ENCODE measurements around the gene KRTDAP.
A peak's percentile ranks its signal among the peaks of the same experiment; 100 is the strongest.
"Not testable (repeated sequence)": the region's sequence is repeated elsewhere in the genome, so short reads cannot be mapped to it uniquely, and the experiment has no call there.

The KRTDAP gene

DNA sequence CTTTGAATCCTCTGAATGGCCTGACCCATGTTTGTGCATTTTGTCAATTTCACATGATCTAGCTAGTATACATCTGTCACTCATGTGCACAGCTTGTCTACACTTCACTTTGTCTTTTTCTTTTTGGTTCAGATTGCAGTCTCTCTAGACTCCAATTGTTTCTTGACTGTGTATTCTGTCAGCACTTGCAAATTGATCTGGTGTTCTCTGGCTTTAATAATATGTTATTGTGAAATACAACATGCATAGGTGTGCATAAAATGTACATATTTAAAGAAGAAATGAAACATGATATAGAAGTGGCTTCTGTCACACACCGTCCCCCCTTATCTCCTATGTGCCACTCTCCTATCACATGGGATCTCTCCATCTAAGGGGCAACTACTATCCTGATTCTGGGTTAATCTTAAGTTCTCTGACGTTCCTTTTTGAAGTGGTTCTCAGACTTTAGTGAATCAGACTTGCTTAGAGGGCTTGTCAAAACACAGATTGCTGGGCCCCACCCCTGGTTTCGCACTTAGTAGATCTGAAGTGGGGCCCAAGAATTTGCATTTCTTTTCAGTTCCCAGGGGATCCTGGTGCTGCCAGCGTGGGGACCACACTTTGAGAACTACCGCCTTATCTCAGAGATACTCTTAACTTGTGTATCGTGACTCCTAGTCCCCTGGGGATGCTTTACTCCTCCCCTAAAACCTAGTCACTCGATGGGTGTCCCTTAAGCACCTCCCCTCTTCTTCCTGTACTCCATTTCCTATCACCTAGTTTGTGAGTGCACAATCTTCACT is 5.8 kb downstream of the KRTDAP start:
- DNase-seq (ENCODE audit: low read depth) = no peak

- no peak for DNase-seq (ENCODE audit: low read depth)
Measured at GRCh38 chr19:35483089-35483488, 7.2 kb downstream of the KRTDAP start.

GRCh38 chr19:35478794-35479677 is 11.2 kb downstream of the KRTDAP start:
- no peak for DNase-seq (ENCODE audit: low read depth)

GRCh38 chr19:35476149-35476548 is 14.1 kb downstream of the KRTDAP start:
- DNase-seq (ENCODE audit: low read depth) = no peak

- DNase-seq (ENCODE audit: low read depth) = not testable (repeated sequence)
Measured at GRCh38 chr19:35474594-35474993, 15.7 kb downstream of the KRTDAP start.

DNA sequence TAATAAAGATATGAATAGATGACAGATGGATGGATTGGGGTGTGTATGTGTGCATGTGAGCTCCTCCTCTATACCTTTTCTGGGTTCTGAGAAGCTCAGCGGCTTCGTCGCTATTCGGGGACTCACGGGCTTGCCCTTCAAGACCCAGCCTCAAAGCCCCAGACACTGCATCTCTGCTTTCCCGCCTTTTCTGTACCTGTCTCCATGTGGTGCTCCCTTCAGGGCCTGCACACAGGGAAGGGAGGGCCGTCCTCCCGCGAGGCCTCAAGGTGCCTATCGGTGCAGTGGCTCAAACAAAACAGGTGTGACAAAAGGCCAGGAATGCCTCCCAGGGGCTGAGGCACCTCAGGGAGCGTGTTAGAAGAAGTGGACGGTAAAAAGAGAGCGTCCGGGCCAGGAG is 16.2 kb downstream of the KRTDAP start:
- no peak for DNase-seq (ENCODE audit: low read depth)

- DNase-seq (ENCODE audit: low read depth) = no peak
Measured at GRCh38 chr19:35471946-35472345, 18.3 kb downstream of the KRTDAP start.

- DNase-seq (ENCODE audit: low read depth) = not testable (repeated sequence)
Measured at GRCh38 chr19:35471075-35471474, 19.2 kb downstream of the KRTDAP start.

GRCh38 chr19:35470128-35470527 is 20.1 kb downstream of the KRTDAP start:
- no peak for DNase-seq (ENCODE audit: low read depth)

- DNase-seq (ENCODE audit: low read depth) = peak; percentile 46
Measured at GRCh38 chr19:35468637-35469036, 21.6 kb downstream of the KRTDAP start.

- DNase-seq (ENCODE audit: low read depth) = no peak
Measured at GRCh38 chr19:35466259-35466658, 24.0 kb downstream of the KRTDAP start.

- DNase-seq (ENCODE audit: low read depth) = not testable (repeated sequence)
Measured at GRCh38 chr19:35462956-35463355, 27.3 kb downstream of the KRTDAP start.

DNA sequence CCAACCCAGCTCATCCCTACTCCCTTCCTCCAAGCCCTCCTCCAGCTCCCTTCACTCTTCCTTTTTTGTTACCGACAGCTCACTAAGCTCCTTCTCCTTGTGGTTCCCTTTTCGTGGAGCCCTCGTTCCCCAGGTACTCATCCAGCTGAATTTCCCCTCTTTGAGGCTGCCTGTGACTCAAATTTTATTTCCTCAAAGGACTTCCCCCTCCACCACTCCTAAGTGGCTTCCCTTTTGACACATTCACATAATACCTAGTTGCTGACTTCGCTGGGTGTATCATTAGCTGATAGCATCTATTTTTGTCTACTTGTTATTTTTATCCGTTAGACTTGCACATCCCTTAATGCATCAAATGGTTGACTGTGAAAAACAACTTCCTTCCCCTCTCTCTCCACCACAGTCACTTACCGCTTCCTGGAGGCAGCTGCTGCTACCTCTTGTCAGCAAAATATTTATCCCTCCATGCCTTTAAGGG is 27.7 kb downstream of the KRTDAP start:
- DNase-seq (ENCODE audit: low read depth) = peak; percentile 22

DNA sequence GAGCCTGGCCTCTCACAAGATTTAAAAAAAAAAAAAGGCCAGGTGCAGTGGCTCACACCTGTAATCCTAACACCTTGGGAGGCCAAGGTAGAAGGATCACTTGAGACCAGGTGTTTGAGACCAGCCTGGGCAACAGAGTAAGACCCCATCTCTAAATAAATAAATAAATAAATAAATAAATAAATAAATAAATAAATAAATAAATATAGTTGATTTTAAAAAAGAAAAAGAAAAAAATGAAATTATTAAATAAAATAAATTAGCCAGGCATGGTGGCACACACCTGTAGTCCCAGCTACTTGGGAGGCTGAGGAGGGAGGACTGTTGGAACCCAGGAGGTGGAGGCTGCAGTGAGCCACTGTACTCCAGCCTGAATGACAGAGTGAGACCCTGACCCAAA is 28.5 kb downstream of the KRTDAP start:
- not testable (repeated sequence) for DNase-seq (ENCODE audit: low read depth)

- DNase-seq (ENCODE audit: low read depth) = no peak
Measured at GRCh38 chr19:35461060-35461459, 29.2 kb downstream of the KRTDAP start.

DNA sequence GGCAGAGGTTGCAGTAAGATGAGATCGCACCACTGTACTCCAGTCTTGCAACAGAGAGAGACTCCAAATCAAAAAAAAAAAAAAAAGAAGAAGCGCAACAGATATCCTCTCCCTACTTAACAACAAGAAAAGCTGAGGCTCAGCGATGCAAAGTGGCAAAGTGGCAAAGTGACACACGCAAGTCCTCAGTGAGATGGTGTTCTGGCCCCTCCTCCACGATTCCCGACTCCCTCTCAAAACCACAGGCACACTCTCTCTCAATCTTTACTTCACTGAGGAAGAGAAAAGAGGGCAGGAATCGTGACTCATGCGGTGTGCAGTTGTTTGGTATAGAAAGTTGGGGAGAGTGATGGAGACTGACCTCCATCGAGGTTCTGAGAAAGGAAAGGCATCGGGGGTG is 29.7 kb downstream of the KRTDAP start:
- DNase-seq (ENCODE audit: low read depth) = no peak

DNA sequence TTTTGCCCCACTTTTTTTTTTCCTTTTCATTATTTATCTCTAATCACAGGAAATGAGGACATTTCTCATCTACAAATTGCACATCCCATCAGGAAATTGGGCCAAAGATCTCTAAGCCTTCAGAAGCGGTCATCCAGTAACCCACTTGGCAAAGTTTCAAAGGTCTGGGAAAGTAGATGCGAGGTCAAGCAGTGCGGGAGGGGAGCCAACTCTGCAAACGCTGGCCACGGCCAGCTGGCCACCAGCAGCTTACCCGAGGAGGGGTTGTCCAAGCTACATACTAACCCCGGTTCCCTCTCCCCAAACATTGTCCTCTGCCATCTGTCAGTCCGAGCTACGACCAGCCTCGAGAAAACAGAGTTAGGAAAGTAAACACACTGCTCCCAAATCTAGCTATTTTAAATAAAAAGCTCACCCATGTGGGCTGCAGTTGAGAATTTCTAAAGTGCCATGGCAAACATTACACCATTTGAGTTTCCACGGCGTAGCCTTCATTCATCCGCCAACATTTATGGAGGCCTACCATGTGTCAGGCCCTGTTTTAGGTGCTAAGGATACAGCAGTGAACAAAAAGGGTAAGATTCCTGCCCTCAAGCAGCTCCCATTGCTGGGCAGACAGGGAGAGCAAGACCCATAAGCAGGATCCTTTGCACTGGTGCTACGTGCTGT is 30.7 kb downstream of the KRTDAP start:
- no peak for DNase-seq (ENCODE audit: low read depth)

DNA sequence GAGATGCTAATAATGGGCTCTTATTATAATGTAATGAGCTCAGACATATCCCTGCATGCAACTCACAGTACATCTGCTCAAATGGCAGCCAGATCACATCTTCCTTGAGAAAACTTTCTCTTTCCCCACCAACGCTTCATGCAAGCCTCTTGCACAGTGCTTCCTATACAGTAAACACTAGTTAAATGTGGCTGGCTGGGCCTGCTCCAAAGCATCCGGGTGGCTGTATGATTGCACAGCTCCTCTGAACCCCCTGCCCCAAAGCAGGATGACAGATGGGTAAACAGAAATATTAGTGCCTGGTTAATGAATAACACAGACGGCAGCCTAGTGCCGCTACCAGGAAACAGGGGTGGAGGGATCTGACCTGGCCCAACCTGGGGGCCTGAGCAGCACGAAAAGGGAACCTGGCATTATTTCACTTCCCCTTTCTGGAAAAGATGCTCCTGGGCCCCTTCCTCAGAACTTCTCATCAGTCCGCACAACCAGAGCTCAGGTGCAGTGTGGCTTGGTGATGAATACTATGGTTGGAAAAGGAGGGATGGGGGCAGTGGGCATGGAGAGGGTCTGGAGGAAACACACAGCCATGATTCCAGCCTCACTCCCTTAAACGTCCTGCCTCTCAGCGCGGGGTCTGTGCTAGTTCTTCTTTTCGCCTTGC is 31.4 kb downstream of the KRTDAP start:
- no peak for DNase-seq (ENCODE audit: low read depth)

DNA sequence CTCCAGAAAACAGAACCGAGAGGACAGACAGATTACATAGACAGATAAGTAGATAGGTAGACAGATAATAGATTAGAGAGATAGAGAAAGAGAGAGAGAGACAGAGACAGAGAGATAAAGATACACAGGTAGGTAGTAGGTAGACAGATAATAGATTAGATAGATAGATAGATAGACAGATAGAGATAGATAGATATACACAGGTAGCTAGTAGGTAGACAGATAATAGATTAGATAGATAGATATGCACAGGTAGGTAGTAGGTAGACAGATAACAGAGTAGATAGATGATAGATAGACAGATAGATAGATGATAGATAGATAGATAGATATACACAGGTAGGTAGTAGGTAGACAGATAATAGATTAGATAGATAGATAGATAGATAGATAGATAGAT is 32.1 kb downstream of the KRTDAP start:
- DNase-seq (ENCODE audit: low read depth) = no peak

DNA sequence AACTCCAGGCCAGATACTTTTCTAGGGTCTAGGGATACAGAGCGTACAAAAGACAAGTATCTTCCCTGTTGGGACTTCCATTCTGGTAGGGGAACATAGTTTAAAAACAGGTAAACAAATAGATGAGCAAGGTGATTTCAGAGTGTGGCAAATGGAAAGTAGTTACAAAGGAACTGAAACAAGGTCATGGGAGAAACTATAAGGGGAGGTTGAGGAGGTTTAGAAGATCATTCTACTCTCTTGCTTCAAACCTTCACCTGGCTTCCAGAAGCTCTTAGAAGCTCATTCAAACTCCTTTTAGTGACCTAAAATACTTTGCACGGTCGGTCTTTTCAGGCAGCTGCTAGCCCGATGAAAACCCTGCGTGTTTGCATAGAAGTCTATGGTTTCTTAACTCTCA is 33.1 kb downstream of the KRTDAP start:
- no peak for DNase-seq (ENCODE audit: low read depth)

- DNase-seq (ENCODE audit: low read depth) = no peak
Measured at GRCh38 chr19:35455616-35456201, 34.6 kb downstream of the KRTDAP start.

DNA sequence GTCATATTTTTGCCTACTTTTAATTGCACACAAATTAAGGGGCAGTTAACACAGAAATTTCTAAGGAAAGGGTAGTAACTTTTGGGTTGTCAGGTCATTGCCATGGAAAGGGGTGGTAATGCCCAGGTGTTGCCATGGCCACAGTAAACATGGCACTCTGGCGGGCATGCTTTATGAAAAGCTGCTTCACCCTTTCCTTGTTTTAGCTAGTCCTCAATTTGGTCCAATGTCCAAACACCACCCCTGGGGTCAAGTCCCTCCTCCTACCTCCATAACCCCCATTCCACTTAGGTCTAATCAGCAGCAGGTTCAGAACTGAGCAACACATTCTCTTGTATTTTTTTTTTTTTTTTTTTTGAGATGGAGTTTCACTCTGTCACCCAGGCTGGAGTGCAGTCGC is 35.6 kb downstream of the KRTDAP start:
- DNase-seq (ENCODE audit: low read depth) = no peak

Data from activated T-cell treated with anti-CD3 and anti-CD28 coated beads for 1 hour (primary cell).